Measurements from ENCODE around the gene KIF26B. TPM values are rescaled to one million over a fixed set of nuclear protein-coding genes. Genes with fewer than 3 reads are reported as not detected.

KIF26B gene
- total and polyA plus RNA-seq, 8 donors: 0.27 to 4.5 (median 0.63) TPM

- DNase-seq (no peak), FAIRE-seq (no peak), ATAC-seq (no peak)
- TF ChIP-seq, protein P1, sequence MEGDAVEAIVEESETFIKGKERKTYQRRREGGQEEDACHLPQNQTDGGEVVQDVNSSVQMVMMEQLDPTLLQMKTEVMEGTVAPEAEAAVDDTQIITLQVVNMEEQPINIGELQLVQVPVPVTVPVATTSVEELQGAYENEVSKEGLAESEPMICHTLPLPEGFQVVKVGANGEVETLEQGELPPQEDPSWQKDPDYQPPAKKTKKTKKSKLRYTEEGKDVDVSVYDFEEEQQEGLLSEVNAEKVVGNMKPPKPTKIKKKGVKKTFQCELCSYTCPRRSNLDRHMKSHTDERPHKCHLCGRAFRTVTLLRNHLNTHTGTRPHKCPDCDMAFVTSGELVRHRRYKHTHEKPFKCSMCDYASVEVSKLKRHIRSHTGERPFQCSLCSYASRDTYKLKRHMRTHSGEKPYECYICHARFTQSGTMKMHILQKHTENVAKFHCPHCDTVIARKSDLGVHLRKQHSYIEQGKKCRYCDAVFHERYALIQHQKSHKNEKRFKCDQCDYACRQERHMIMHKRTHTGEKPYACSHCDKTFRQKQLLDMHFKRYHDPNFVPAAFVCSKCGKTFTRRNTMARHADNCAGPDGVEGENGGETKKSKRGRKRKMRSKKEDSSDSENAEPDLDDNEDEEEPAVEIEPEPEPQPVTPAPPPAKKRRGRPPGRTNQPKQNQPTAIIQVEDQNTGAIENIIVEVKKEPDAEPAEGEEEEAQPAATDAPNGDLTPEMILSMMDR (IDR thresholded peaks at IDR 0.05): no peak
- WGBS, 2 donors: 43 to 55% methylated on average over 6 of the region's 6 CpGs
- Histone ChIP-seq H3K27me3 (no peaks in the 10 kb centered on the region), H3K4me3 (no peak overlapping the region), H3K4me1 (no peaks in the 10 kb centered on the region), H3K27ac (no peak overlapping the region), H3K36me3 (no peaks in the 10 kb centered on the region), H3K9me3 (no peaks in the 10 kb centered on the region)
- intact Hi-C loops (cut with DNase I): no loop called here
These were observed 286.9 kb downstream of the KIF26B start for GRCh38 chr1:245441689-245442088.

- 53% methylated on average over 14 of the region's 14 CpGs for WGBS, 2 donors
- Histone ChIP-seq H3K27me3 (no peaks in the 10 kb centered on the region), H3K4me1 (no peaks in the 10 kb centered on the region), H3K4me3 (no peak overlapping the region), H3K9me3 (no peaks in the 10 kb centered on the region), H3K36me3 (no peaks in the 10 kb centered on the region), H3K27ac (no peak overlapping the region)
- TF ChIP-seq, protein P1 (IDR thresholded peaks at IDR 0.05): no peak
- FAIRE-seq (no peak), DNase-seq (no peak), ATAC-seq (no peak)
- intact Hi-C loops (cut with DNase I): no loop called here
These were observed 289.5 kb downstream of the KIF26B start for GRCh38 chr1:245444147-245444828.

DNA sequence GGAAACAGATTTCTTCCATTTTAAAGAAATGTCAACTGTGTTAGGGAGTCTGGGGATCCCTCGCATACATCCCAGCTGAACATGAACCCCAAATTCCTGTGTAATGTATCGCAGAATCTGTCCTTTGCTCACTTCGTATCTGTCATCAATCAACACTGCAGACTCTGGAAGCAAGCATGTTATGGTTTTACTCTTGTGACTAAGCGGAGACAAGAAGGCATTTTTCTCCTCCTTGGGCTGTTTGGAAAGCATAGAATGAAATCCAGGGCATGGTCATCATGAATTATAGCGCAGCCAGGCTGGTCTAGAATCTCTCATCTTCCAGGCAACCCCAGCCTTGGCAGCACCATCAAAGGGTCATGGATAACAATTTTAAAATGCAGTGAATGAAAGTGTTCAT is 290.2 kb downstream of the KIF26B start:
- no peak for DNase-seq
- WGBS, 2 donors: 66 to 79% methylated on average over 5 of the region's 5 CpGs
- no peak for FAIRE-seq
- ATAC-seq: no peak
- Histone ChIP-seq H3K4me1 (no peaks in the 10 kb centered on the region), H3K36me3 (no peaks in the 10 kb centered on the region), H3K27ac (no peak overlapping the region), H3K4me3 (no peak overlapping the region), H3K9me3 (no peaks in the 10 kb centered on the region), H3K27me3 (no peaks in the 10 kb centered on the region)
- TF ChIP-seq, protein P1 (IDR thresholded peaks at IDR 0.05): no peak
- intact Hi-C loops (cut with DNase I): no loop called here

GRCh38 chr1:245448531-245448930 is 293.7 kb downstream of the KIF26B start:
- TF ChIP-seq, protein P1 (IDR thresholded peaks at IDR 0.05): no peak
- intact Hi-C loops (cut with DNase I): no loop called here
- WGBS, 2 donors: 52 to 53% methylated on average over 1 of the region's 1 CpG
- no peaks in the 10 kb centered on the region for H3K9me3 ChIP-seq
- no peak overlapping the region for H3K4me3 ChIP-seq
- H3K27me3 ChIP-seq: peaks cover 0 to 3% (median 0%) of the 10 kb centered on the region in 4 donors
- FAIRE-seq (no peak), DNase-seq (no peak), ATAC-seq (no peak)
- H3K36me3 ChIP-seq: no peaks in the 10 kb centered on the region
- H3K4me1 ChIP-seq: no peaks in the 10 kb centered on the region
- no peak overlapping the region for H3K27ac ChIP-seq

GRCh38 chr1:245448975-245449431 is 294.2 kb downstream of the KIF26B start:
- no peaks in the 10 kb centered on the region for H3K9me3 ChIP-seq
- FAIRE-seq: no peak
- no peaks in the 10 kb centered on the region for H3K36me3 ChIP-seq
- intact Hi-C loops (cut with DNase I): no loop called here
- H3K4me1 ChIP-seq: no peaks in the 10 kb centered on the region
- WGBS, 2 donors: 64 to 67% methylated on average over 8 of the region's 8 CpGs
- H3K4me3 ChIP-seq: no peak overlapping the region
- ATAC-seq: peak in 1 of 4 donors; percentile 39
- no peak for DNase-seq
- TF ChIP-seq, protein P1 (IDR thresholded peaks at IDR 0.05): no peak
- H3K27me3 ChIP-seq: peaks cover 0 to 3% (median 0%) of the 10 kb centered on the region in 4 donors
- H3K27ac ChIP-seq: no peak overlapping the region

All from pancreas (tissue), 10 donors.